Heart left ventricle (tissue), 13 donors: ENCODE data around the gene TXNRD3.

ENCODE experiments used
- CTCF ChIP-seq, 12 donors: fragments of 200-600 bp; sonication (generic) in 4 of 12; IDR thresholded peaks; one replicate each; pipeline versions ENCODE4 v1.5.0 to v1.8.0; 2018 to 2022; ENCODE audit warnings: antibody characterized with exemption in 12 of 12, mild to moderate bottlenecking in 5 of 12
- POLR2A ChIP-seq, 2 donors: fragments of 450-650 bp; IDR thresholded peaks; one replicate each; pipeline ENCODE4 v1.6.1; 2017; ENCODE audit warnings: antibody characterized with exemption in 2 of 2, mild to moderate bottlenecking in 2 of 2, moderate library complexity in 2 of 2
- donor health status: ischemic (EF 13 %, LVEDD 7.1; RV severe dilation, severe dysfunction).
- donor health status: DM: no; HTN: yes; CAD: no.
- donor health status: DM: no; HTN: no; CAD: no.
- donor health status: ischemic (EF 25% LVEDD 6.9; RV normal size, moderate dysfunction).
- donor health status: ischemic (EF 25% LVEDD 5.7; RV mildly dilated, moderate dysfunction).
- donor health status: ischemic (EF 35%, LVEDD 5.7; RV mildly dilated, moderate dysfunction).
- donor health status: nonischemic (EF 11% LVEDD 7.7; RV severe dilation, severe dysfunction).
- donor health status: DM: yes; HTN: yes; CAD: no.
- donor health status: PGD.
- donor health status: ischemic (EF 29% LVEDD 5.4; RV normal size, mild dysfunction).
- donor health status: nonischemic (EF 23%, LVEDD 6.1; RV moderate dilation, normal function).

GRCh38 chr3:126607214-126607908, 47.6 kb downstream of the TXNRD3 start:
- TF ChIP-seq CTCF (IDR thresholded peaks at IDR 0.05), result no peak
- TF ChIP-seq POLR2A (IDR thresholded peaks at IDR 0.05), result no peak
